BE2C (cell line): Measurements from ENCODE around the gene RNU1-2. TPM values are rescaled to one million over a fixed set of nuclear protein-coding genes. Genes with fewer than 3 reads are reported as not detected.
A peak's percentile ranks its signal among the peaks of the same experiment; 100 is the strongest.
"Not testable (repeated sequence)": the region's sequence is repeated elsewhere in the genome, so short reads cannot be mapped to it uniquely, and the experiment has no call there.

ENCODE experiments used
- DNase-seq: peaks from one replicate; pipeline ENCODE4 v3.0.0-alpha.2; 2020
- H3K27me3 ChIP-seq: fragments of 250-450 bp; sonication (Bioruptor Pico); 2 replicates; pipeline ENCODE4 v1.5.1; 2020; ENCODE audit warnings: mild to moderate bottlenecking
- H3K36me3 ChIP-seq: fragments of 250-450 bp; sonication (Bioruptor Pico); 2 replicates; pipeline ENCODE4 v1.5.1; 2020; ENCODE audit warnings: mild to moderate bottlenecking
- H3K4me1 ChIP-seq: fragments of 250-450 bp; sonication (Bioruptor Pico); 2 replicates; pipeline ENCODE4 v1.5.1; 2020
- H3K4me3 ChIP-seq: 2 replicates; pipeline ENCODE4 v1.5.1; 2011; ENCODE audit warnings: low read depth, low read length
- H3K9me3 ChIP-seq: fragments of 250-450 bp; sonication (Bioruptor Pico); 2 replicates; pipeline ENCODE4 v1.5.1; 2020
- polyA plus RNA-seq: library from polyadenylated mRNA; unstranded; fragments of >200 nt; gene quantifications from one replicate; pipeline ENCODE4 v1.2.1, GENCODE V29; 2012; ENCODE audit warnings: low read depth, missing spikeins; ENCODE audit not compliant: insufficient read length, insufficient read depth

Gene RNU1-2
- 5.0 TPM for polyA plus RNA-seq

DNA sequence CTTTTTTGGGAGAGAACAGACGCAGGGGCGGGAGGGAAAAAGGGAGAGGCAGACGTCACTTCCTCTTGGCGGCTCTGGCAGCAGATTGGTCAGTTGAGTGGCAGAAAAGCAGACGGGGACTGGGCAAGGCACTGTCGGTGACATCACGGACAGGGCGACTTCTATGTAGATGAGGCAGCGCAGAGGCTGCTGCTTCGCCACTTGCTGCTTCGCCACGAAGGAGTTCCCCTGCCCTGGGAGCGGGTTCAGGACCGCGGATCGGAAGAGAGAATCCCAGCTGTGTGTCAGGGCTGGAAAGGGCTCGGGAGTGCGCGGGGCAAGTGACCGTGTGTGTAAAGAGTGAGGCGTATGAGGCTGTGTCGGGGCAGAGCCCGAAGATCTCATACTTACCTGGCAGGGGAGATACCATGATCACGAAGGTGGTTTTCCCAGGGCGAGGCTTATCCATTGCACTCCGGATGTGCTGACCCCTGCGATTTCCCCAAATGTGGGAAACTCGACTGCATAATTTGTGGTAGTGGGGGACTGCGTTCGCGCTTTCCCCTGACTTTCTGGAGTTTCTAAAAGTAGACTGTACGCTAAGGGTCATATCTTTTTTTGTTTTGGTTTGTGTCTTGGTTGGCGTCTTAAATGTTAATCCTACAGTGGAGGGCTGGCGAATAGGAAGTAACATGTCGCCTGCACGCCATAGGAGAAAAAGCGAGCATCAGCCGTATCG lies at the start of gene RNU1-2:
TSS of gene RNU1-2 (plus strand) at position 383 of the 718 bp plus-strand sequence.
- not testable (repeated sequence) for H3K9me3 ChIP-seq, H3K36me3 ChIP-seq, H3K27me3 ChIP-seq, H3K4me1 ChIP-seq
- peak; percentile 84 for DNase-seq
- peak within 1 kb of the TSS; percentile 54 for H3K4me3 ChIP-seq

- not testable (repeated sequence) for H3K9me3 ChIP-seq, H3K4me1 ChIP-seq, H3K36me3 ChIP-seq, H3K27me3 ChIP-seq, H3K4me3 ChIP-seq, DNase-seq
Observed at GRCh38 chr1:16856201-16856600, 39.6 kb upstream of the RNU1-2 start.

DNA sequence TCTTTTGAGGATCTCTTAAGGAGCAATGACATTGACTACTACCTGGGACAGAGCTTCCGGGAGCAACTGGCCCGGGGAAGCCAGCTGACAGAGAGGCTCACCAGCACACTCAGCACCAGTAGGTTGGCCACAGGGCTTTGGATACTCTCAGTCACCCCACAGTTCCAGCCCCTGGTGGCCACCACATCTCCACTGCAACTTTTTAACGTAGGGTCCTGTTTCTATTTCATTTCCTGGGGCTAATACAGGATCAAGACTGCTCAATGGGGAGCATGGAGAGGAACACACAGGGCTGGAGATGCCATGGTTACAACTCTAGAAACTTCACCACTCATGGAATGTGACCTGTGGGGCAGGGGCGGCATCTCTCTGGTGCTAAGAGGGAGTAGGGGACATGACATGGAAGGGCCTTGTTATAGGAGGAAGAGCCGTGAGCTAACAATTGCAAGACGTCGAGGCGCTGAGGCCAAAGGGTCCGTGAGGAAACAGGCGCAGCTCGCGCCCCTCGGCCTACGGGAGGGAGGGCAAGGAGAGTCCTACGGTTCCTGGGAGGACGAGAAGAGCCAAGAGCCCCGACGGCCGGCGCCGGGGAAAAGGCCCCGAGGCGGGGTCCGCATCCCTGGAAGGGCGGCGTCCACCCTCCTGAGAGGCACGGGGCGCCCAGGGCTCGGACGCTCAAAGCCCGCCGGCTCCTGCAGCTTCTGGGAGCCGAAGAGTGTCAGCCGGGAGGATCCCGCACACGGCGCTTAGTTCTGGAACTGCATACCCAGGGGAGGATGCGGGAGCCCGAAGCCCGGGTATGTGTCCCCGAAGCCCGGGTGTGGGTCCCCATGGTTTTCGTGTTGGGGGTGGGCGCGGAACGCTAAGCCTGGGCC lies 36.4 kb upstream of the RNU1-2 start:
- H3K36me3 ChIP-seq, H3K27me3 ChIP-seq, DNase-seq, H3K4me3 ChIP-seq, H3K4me1 ChIP-seq, H3K9me3 ChIP-seq: not testable (repeated sequence)

- not testable (repeated sequence) for H3K9me3 ChIP-seq, H3K4me3 ChIP-seq, H3K27me3 ChIP-seq, H3K36me3 ChIP-seq, H3K4me1 ChIP-seq
- DNase-seq = peak; percentile 26
Observed at GRCh38 chr1:16860048-16860447, 35.7 kb upstream of the RNU1-2 start.

- H3K9me3 ChIP-seq, H3K27me3 ChIP-seq, H3K36me3 ChIP-seq, H3K4me1 ChIP-seq: not testable (repeated sequence)
- DNase-seq = peak; percentile 63
- H3K4me3 ChIP-seq = peak overlapping the region; percentile 28; the same call in 1 of the 2 replicates
Observed at GRCh38 chr1:16861832-16862245, 33.9 kb upstream of the RNU1-2 start.

DNA sequence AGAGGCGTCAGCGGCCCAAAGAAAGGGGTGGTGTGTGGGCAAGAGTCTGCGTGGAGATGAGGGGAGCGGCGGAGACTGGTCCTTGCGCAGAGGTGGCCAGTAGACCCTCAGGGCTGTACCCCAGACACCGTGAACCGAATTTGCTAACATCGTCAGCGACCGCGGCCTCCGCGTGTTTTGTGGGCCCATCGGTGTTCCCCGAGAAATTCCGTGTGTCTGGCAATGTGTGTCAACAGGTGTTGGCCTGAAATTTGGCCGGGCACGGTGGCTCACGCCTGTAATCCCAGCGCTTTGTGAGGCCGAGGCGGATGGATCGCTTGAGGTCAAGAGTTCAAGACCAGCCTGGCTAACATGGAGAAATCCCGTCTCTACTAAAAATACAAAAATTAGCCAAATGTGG lies 33.4 kb upstream of the RNU1-2 start:
- not testable (repeated sequence) for H3K36me3 ChIP-seq, H3K4me1 ChIP-seq, H3K9me3 ChIP-seq, DNase-seq, H3K27me3 ChIP-seq
- peak overlapping the region; percentile 19; the same call in 1 of the 2 replicates for H3K4me3 ChIP-seq

GRCh38 chr1:16863024-16863423 lies 32.8 kb upstream of the RNU1-2 start:
- not testable (repeated sequence) for DNase-seq, H3K4me3 ChIP-seq, H3K9me3 ChIP-seq, H3K27me3 ChIP-seq, H3K4me1 ChIP-seq, H3K36me3 ChIP-seq

GRCh38 chr1:16866926-16867707 lies 28.7 kb upstream of the RNU1-2 start:
- H3K9me3 ChIP-seq, DNase-seq, H3K4me1 ChIP-seq, H3K36me3 ChIP-seq, H3K27me3 ChIP-seq, H3K4me3 ChIP-seq: not testable (repeated sequence)

DNA sequence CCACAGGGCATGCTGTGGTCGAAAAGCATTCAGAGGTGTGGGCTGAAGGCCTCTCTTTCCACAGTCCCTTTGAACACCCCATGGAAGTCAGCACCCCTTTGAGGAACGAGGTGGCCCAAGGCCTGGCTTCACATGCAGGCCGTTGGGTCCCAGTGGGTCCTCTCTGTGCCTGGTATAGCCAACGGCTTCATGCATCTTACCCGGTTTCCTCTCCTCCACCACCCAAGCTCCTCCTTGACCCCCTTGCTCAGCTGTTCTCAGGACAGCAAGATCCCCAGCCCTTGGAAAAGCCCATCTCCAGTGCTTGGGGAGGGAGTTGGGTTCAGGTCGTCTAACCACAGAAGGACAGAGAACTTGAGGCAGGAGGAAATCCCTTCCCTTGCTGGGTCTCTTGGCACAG lies 27.0 kb upstream of the RNU1-2 start:
- not testable (repeated sequence) for H3K27me3 ChIP-seq, DNase-seq

DNA sequence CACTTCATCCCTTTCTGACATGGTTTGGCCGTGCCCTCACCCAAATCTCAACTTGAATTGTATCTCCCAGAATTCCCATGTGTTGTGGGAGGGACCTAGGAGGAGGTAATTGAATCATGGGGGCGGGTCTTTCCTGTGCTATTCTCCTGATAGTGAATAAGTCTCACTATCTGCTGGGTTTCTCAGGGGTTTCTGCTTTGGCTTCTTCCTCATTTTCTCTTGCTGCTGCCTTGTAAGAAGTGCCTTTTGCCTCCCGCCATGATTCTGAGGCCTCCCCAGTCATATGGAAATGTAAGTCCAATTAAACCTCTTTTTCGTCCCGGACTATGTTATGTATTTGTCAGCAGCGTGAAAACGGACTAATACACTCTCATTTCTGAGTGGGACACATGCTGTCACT lies 25.8 kb upstream of the RNU1-2 start:
- DNase-seq = peak; percentile 14
- H3K9me3 ChIP-seq, H3K36me3 ChIP-seq, H3K27me3 ChIP-seq, H3K4me3 ChIP-seq, H3K4me1 ChIP-seq: not testable (repeated sequence)

More for the DNA sequence above, 27.0 kb upstream of the RNU1-2 start:
- not testable (repeated sequence) for H3K36me3 ChIP-seq, H3K4me3 ChIP-seq, H3K4me1 ChIP-seq, H3K9me3 ChIP-seq

DNA sequence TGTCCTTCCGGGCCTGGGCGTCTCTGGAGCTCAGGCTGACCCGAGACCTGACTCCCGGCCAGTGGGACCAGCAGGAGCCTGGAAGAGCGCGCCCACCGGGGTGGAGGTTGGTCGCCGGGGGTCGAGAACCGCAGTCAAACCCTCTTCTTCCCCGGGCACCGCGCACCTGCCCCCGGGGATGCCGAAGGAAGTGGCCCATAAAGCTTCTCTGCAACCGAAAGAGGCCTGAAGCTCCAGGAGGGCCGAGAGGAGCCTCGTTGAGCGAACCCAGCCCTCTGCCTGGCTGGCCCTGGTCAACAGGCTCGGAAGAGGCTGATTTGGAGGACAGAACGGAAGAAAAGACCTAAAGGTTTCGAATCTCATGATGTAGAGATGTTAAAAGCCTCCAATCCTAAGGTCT lies 24.6 kb upstream of the RNU1-2 start:
- DNase-seq, H3K4me3 ChIP-seq: not testable (repeated sequence)

GRCh38 chr1:16872152-16873075 lies 23.4 kb upstream of the RNU1-2 start:
- H3K36me3 ChIP-seq, H3K27me3 ChIP-seq, DNase-seq, H3K9me3 ChIP-seq, H3K4me1 ChIP-seq, H3K4me3 ChIP-seq: not testable (repeated sequence)

More for the DNA sequence above, 24.6 kb upstream of the RNU1-2 start:
- H3K36me3 ChIP-seq, H3K4me1 ChIP-seq, H3K9me3 ChIP-seq, H3K27me3 ChIP-seq: not testable (repeated sequence)

GRCh38 chr1:16873076-16873879 lies 22.5 kb upstream of the RNU1-2 start:
- not testable (repeated sequence) for H3K4me1 ChIP-seq, H3K4me3 ChIP-seq

More at GRCh38 chr1:16873076-16873879, 22.5 kb upstream of the RNU1-2 start:
- H3K9me3 ChIP-seq, H3K27me3 ChIP-seq, H3K36me3 ChIP-seq, DNase-seq: not testable (repeated sequence)
